ENCODE results near the gene CTAGE15. TPM values are rescaled to one million over a fixed set of nuclear protein-coding genes. Genes with fewer than 3 reads are reported as not detected.

Gene CTAGE15
- total RNA-seq, 1 experiment from 2014 or later = 0.51 TPM

Small RNAs within 50 kb of the gene (small RNA-seq; reads per million reads assigned to genes)
- gene AC073264.2 = not detected
- gene RNU6-162P = not detected

Other genes starting within 250 kb of the CTAGE15 start
- 13.2 and 17.6 TPM in 2 replicates for gene FAM131B, start 209.1 kb upstream of the CTAGE15 start, total RNA-seq (2014; rRNA removed; shearing (Covaris generic))
- gene ZYX, start 190.5 kb upstream of the CTAGE15 start, total RNA-seq (2014; rRNA removed; shearing (Covaris generic)) = 116 and 148 TPM in 2 replicates
- gene EPHA1, start 162.9 kb upstream of the CTAGE15 start, total RNA-seq (2014; rRNA removed; shearing (Covaris generic)) = 54.3 and 65.6 TPM in 2 replicates
- gene TAS2R60, start 128.3 kb upstream of the CTAGE15 start, total RNA-seq (2014; rRNA removed; shearing (Covaris generic)) = not detected in 2 replicates
- not detected in 2 replicates for gene TAS2R41, start 93.9 kb upstream of the CTAGE15 start, total RNA-seq (2014; rRNA removed; shearing (Covaris generic))
- gene TCAF2, start 49.2 kb downstream of the CTAGE15 start, total RNA-seq (2014; rRNA removed; shearing (Covaris generic)) = 0.65 and 0.71 TPM in 2 replicates
- not detected in 2 replicates for gene CTAGE6, start 185.9 kb downstream of the CTAGE15 start, total RNA-seq (2014; rRNA removed; shearing (Covaris generic))

Measured in HT-29 (cell line).